ENCODE data around the gene FBXO42.
"Not testable (repeated sequence)": the region's sequence is repeated elsewhere in the genome, so short reads cannot be mapped to it uniquely, and the experiment has no call there.

The FBXO42 gene

DNA sequence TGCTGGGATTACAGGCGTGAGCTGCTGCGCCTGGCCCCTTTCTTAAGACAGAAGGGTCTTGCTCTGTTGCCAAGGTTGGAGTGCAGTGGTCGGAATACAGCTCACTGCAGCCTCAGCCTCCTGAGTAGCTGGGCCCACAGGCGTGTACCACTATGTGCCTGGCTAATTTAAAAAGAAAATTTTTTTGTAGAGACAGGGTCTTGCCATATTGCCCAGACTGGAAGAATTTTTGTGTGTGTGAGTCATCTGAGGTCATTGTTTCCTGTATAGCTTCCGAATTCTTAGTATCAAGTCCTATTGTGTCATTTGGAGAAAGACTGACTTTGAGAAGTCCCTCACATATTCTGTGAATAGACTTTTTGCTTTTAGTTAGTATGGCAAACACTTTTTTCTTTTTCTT, 19.4 kb upstream of the FBXO42 start:
- DNase-seq, result no peak

GRCh38 chr1:16369821-16370220, 17.5 kb upstream of the FBXO42 start:
- no peak for DNase-seq

DNA sequence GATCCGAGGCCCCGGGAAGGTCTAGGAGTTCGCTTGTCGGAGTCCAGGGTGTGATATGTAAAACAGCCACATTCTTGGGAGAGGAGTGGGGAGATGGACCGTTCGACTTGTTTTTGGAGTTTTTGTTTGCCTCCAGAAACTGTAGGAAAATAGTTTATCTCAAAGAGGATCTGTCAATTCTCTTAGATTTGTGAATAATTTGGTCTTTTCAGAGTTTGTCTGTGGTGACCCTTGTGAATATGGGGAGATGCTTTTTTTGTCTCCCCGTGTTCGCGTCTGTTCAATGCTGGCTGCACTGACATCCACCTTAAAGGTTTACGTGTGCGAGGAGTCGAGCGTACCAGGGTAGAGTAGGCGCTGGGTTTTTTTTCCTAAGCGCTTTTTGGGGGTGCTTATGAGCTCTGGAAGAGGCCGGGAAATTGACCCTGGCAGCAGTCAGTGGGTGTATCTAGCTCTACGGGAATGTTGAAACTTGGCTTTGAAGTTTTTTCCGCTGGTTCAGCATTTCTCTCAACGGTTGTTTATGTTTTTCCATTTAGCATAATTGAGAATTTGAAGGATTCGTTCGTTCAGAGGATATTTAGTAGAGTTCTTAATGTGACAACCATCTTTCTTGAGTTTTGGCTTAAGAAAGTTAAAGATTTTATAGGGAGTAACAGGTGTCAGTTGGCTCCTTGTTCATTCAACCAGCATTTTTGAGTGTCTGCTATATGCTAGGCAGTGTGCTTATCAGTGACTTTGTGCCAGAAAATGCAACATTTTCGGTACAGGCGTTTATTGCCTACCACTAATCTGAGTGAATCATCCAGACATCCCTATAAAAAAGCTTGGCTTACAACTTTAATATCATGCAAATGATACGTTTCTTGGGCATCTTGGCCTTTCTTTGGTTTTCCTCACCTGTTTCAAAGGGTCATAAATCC, 15.9 kb upstream of the FBXO42 start:
- DNase-seq, result no peak

DNA sequence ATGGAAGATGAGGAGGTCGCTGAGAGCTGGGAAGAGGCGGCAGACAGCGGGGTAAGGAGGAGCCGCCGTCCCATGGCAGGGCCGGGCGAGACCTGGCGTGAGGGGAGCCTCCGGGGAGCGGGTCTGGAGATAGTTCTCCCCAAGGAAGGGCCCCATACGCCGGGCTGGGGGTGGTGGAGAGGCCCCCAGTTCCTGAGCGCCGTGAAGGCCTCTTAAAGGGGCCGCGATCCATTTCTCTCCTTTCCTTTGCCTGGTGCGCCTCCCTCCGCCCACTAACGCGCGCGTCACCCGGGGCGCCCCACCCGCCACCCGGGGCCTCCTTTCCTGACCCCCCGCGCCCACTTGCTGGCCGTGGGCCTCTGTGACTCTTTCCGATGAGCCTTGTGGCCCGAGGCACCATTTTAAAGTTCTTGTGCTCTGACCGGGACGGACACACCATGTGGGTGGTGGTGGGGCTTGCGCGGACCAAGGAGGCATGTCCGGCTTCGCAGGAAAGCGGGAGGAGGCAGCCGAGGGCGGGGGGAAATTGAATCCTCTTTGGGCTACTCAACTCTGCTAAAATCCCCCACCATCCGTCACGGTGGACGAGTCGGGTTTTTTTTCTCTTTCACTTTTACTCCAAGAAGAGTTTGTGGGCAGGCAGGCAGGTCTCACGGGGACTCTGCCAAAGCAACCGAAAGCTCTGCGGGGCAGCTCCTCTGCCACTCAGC, 15.1 kb upstream of the FBXO42 start:
- DNase-seq, result no peak

- DNase-seq, result peak; percentile 94
Measured at GRCh38 chr1:16366722-16367257, 14.5 kb upstream of the FBXO42 start, which contains the start of gene SZRD1. Gene SZRD1, plus strand, starts transcription at chr1:16367242. Its CDS starts 16 bp downstream, at chr1:16367258.

DNA sequence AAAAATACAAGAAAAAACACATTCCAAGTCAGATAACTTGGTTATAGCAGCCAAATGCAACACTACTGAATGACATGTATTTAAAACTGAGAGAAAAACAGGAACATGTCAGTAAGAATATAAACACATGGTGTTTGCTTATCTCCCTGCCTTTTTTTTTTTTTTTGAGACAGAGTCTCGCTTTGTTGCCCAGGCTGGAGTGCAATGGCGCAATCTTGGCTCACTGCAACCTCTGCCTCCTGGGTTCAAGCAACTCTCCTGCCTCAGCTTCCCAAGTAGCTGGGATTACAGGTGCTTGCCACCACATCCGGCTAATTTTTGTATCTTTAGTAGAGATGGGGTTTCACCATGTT, 12.8 kb upstream of the FBXO42 start:
- DNase-seq, result not testable (repeated sequence)

DNA sequence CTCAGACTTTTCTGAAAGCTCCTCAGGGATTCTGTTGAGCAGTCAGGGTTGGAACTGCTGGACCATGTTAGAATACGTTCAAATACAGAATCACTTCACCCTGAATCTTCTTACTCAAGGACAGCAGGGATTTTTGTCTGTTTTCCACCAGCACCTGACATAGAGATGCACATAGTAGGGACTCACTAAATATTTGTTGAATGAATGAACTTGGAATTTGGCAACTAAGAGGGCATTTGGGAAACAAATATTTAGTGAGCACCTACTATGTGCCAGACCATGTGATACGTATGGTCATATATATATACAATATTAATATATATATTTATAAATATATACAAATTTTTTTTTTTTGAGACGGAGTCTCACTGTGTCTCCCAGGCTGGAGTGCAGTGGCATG, 4.6 kb upstream of the FBXO42 start:
- no peak for DNase-seq

GRCh38 chr1:16354619-16355018, 2.3 kb upstream of the FBXO42 start:
- DNase-seq, result no peak

- DNase-seq, result no peak
Measured at GRCh38 chr1:16352842-16353535, 709 bp upstream of the FBXO42 start.

- no peak for DNase-seq
Measured at GRCh38 chr1:16351456-16351993, 755 bp downstream of the FBXO42 start.

DNA sequence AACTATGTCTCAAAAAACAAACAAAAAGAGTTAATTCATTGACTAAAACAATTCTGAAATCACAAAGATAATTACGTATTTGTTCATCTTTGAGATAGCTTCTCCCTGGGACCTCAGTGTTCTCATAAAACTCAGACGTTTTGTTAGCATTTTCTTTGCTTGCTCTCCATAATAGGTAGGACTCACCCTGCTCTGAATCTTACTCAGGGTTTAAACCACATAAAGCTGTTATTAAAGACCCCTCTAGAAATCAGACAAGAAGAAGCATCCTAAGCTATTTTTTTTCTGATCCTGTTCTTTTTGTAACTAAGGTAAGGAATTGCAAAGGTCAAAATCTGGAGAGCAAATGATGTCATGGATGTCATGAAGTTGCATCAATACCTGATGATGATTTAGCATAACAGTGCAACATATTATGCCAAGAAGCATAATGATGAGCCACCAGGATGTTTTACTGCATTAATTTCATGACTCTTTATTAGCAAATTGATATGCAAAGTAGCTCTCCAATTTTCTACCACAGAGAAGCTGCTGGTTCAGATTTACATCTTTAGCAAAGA, 2.4 kb downstream of the FBXO42 start:
- no peak for DNase-seq

DNA sequence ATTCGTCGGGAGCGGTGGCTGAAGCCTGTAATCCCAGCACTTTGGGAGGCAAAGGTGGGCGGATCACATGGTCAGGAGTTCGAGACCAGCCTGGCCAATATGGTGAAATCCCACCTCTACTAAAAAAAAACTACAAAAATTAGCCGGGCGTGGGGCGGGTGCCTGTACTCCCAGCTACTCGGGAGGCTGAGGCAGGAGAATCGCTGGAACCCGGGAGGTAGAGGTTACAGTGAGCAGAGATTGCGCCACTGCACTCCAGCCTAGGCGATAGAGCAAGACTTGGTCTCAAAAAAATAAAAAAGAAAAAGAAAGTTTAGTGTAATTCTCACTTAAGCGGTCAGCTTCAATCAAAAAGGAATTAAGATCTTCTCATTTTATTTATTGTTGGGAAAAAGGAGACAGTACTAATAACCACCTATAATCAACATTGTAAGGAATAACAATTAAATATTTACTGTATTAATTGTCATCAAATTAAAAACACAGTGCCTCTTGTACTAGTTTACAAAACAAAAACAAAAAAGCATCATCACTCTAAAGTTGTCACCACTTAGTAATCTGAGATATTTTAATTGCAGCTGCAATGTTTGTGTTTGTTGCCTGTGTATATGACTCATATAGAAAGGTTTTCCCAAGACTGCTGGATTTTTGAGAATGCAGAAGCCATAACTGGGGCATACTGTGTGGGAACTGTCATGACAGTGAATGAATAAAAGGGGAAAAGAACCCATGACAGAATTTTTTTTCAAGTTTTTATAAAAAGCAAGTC, 3.7 kb downstream of the FBXO42 start:
- no peak for DNase-seq

DNA sequence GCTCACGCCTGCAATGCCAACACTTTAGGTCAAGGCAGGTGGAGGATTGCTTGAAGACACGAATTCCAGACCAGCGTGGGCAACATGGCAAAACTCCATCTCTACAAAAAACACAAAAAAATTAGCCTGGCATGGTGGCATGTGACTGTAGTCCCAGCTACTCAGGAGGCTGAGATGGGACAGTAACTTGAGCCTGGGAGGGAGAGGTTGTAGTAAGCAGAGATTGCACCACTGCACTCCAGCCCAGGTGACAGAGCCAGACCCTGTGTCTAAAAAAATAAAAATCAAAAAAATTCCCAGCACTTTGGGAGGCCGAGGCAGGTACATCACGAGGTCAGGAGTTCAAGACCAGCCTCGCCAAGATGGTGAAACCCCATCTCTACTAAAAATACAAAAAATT, 9.0 kb downstream of the FBXO42 start:
- DNase-seq, result not testable (repeated sequence)

- DNase-seq, result no peak
Measured at GRCh38 chr1:16342331-16343062, 9.8 kb downstream of the FBXO42 start.

DNA sequence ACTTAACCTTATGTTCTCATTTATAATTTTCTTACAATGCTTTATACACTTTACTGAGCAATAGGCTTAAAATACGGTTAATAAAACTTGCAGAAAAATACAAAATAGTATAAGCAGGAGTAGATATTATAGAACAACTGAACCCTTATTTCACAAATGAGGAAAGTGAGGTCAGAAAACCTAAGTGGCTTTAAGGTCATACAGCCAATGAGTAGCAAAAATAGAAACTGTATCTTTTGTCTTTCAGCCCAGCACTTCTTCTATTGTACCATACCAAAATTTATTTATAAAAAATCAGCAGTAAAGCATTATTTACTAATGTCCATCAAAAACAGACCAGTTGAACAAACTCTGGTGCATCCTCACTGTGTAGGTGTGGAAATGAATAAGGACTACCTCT, 11.6 kb downstream of the FBXO42 start:
- DNase-seq, result no peak

DNA sequence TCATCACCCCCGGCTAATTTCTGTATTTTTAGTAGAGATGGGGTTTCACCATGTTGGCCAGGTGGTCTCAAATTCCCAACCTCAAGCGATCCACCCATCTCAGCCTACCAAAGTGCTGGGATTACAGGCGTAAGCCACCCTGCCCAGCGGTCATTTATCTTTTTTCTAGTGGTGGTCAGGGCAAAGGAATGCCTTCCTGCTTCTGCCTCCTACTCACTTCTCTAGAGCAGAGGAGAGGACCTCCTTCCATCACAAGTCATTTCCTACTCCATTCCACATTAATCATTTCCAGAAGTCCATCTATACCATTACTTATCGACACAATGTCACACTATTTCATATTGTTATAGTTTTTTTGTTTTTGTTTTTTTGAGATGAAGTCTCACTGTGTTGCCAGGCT, 13.3 kb downstream of the FBXO42 start:
- DNase-seq, result no peak

DNA sequence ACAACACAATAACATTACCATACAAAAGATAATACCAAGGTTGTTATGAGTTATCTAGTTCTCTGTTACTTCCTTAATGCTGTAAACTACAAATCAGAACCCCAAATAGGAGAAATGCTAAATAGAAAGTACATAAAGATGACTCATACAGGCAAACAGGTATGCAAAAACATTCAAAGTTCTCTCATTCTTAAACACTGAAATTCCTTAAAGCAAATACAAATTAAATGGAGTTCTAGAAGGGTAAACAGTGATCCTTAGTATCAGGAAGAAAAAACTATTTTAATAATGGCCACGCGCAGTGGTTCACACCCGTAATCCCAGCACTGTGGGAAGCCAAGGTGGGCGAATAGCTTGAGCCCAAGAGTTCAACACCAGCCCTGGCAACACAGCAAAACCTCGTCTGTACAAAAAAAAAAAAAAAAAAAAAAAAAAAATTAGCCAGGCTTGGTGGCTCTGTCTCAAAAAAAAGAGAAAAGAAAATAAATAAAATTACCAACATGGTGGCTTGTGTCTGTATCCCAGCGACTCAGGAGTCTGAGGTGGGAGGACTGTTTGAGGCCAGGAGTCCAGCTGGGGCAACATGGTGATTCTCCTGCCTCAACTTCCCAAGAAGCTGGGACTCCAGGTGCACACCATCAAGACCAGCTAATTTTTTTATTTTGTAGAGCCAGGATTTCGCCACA, 17.5 kb downstream of the FBXO42 start:
- no peak for DNase-seq

DNA sequence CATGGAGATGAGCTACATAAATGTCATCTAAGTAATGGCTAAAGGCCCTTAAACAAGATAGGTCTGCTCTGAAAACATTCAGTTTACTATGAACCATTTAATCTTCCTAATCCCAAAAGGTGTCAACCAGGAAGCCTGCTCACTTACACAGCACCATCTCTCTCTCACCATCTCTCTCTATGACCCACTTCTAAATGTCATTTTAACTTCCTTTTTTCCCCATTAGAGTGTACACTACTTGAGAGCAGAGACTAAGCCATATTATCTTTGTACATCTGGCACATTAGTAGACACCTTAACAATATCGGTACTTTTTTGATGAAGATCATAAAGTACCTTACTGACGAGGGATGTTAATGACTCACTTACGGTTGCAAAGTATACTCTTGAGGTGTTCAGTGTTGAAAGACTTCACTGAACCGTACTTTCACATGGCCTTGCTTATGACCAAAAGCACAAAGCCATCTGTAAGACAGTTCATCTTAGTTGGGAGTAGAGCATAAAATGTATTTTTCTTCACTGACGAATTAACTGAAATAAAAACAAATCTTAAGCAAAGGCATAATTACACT, 25.4 kb downstream of the FBXO42 start:
- DNase-seq, result peak; percentile 82

- DNase-seq, result no peak
Measured at GRCh38 chr1:16324456-16324890, 27.8 kb downstream of the FBXO42 start.
